ENCODE data around the gene RAB3IL1. TPM values are rescaled to one million over a fixed set of nuclear protein-coding genes. Genes with fewer than 3 reads are reported as not detected.

The RAB3IL1 gene
- total and polyA plus RNA-seq, 9 of the 15 experiments (the other 6 are each of a cell fraction or from before 2014, with no cell fraction given), result 0.15 to 42.6 (median 15.5) TPM

DNA sequence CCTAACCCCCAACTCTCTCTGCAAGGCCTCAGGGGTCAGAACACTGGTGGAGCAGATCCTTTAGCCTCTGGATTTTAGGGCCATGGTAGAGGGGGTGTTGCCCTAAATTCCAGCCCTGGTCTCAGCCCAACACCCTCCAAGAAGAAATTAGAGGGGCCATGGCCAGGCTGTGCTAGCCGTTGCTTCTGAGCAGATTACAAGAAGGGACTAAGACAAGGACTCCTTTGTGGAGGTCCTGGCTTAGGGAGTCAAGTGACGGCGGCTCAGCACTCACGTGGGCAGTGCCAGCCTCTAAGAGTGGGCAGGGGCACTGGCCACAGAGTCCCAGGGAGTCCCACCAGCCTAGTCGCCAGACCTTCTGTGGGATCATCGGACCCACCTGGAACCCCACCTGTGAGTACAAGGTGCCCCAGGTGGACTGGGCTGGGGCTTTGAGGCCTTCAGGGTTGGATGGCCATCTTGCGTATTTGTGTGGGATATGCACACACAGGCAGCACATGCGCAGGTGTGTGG is 32.7 kb upstream of the RAB3IL1 start, which contains the start of gene BEST1 (continued):
- TF ChIP-seq, protein P1, sequence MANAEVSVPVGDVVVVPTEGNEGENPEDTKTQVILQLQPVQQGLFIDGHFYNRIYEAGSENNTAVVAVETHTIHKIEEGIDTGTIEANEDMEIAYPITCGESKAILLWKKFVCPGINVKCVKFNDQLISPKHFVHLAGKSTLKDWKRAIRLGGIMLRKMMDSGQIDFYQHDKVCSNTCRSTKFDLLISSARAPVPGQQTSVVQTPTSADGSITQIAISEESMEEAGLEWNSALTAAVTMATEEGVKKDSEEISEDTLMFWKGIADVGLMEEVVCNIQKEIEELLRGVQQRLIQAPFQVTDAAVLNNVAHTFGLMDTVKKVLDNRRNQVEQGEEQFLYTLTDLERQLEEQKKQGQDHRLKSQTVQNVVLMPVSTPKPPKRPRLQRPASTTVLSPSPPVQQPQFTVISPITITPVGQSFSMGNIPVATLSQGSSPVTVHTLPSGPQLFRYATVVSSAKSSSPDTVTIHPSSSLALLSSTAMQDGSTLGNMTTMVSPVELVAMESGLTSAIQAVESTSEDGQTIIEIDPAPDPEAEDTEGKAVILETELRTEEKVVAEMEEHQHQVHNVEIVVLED (CRISPR knock-in tag; IDR thresholded peaks at IDR 0.05), result no peak
- TF ChIP-seq, protein P2, sequence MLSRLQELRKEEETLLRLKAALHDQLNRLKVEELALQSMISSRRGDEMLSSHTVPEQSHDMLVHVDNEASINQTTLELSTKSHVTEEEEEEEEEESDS (CRISPR knock-in tag; IDR thresholded peaks at IDR 0.05), result no peak
- TF ChIP-seq ZC3H8 (IDR thresholded peaks at IDR 0.05), result no peak
- TF ChIP-seq RFX7 (CRISPR knock-in tag; IDR thresholded peaks at IDR 0.05), result no peak
- no peak for TF ChIP-seq SAP30 (IDR thresholded peaks at IDR 0.05; ENCODE audit: borderline replicate concordance, insufficient read depth, low read depth, low read length, poor library complexity, severe bottlenecking)
- TF ChIP-seq ELF4 (CRISPR knock-in tag; IDR thresholded peaks at IDR 0.05), result no peak
- no peak for TF ChIP-seq ZBED1 (IDR thresholded peaks at IDR 0.05)
- no peak for TF ChIP-seq HDAC1 (IDR thresholded peaks at IDR 0.05)
- TF ChIP-seq, protein P3, sequence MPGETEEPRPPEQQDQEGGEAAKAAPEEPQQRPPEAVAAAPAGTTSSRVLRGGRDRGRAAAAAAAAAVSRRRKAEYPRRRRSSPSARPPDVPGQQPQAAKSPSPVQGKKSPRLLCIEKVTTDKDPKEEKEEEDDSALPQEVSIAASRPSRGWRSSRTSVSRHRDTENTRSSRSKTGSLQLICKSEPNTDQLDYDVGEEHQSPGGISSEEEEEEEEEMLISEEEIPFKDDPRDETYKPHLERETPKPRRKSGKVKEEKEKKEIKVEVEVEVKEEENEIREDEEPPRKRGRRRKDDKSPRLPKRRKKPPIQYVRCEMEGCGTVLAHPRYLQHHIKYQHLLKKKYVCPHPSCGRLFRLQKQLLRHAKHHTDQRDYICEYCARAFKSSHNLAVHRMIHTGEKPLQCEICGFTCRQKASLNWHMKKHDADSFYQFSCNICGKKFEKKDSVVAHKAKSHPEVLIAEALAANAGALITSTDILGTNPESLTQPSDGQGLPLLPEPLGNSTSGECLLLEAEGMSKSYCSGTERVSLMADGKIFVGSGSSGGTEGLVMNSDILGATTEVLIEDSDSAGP (CRISPR knock-in tag; IDR thresholded peaks at IDR 0.05), result no peak
- TF ChIP-seq NEUROD1 (IDR thresholded peaks at IDR 0.05; ENCODE audit: borderline replicate concordance, low read depth, low read length, partially characterized antibody), result no peak
- no peak; the same call in 1 of the 2 replicates for TF ChIP-seq ZNF583 (CRISPR knock-in tag; IDR thresholded peaks at IDR 0.05)
- TF ChIP-seq SRSF9 (IDR thresholded peaks at IDR 0.05; ENCODE audit: borderline replicate concordance, low read depth, low read length), result no peak
- TF ChIP-seq, protein P4, sequence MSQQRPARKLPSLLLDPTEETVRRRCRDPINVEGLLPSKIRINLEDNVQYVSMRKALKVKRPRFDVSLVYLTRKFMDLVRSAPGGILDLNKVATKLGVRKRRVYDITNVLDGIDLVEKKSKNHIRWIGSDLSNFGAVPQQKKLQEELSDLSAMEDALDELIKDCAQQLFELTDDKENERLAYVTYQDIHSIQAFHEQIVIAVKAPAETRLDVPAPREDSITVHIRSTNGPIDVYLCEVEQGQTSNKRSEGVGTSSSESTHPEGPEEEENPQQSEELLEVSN (IDR thresholded peaks at IDR 0.05; ENCODE audit: borderline replicate concordance in 1 of 2, extremely low read depth in 1 of 2, insufficient read depth in 1 of 2, insufficient read length in 1 of 2, low read depth in 1 of 2, low read length in 1 of 2, poor library complexity in 1 of 2, severe bottlenecking in 1 of 2), result no peak
- TF ChIP-seq PHF21A (IDR thresholded peaks at IDR 0.05; ENCODE audit: borderline replicate concordance, low read depth), result no peak
- no peak for TF ChIP-seq RBM14 (IDR thresholded peaks at IDR 0.05; ENCODE audit: borderline replicate concordance, insufficient read depth, low read depth, low read length)
- no peak for TF ChIP-seq DACH1 (IDR thresholded peaks at IDR 0.05; ENCODE audit: partially characterized antibody)
- no peak for TF ChIP-seq POLR3G (IDR thresholded peaks at IDR 0.05; ENCODE audit: extremely low read depth, insufficient read length, insufficient replicate concordance)
- TF ChIP-seq RB1 (IDR thresholded peaks at IDR 0.05; ENCODE audit: low read depth), result no peak
- TF ChIP-seq POLR2H (tag; IDR thresholded peaks at IDR 0.05; ENCODE audit: low read depth), result peak; percentile 76
- TF ChIP-seq, protein P5, sequence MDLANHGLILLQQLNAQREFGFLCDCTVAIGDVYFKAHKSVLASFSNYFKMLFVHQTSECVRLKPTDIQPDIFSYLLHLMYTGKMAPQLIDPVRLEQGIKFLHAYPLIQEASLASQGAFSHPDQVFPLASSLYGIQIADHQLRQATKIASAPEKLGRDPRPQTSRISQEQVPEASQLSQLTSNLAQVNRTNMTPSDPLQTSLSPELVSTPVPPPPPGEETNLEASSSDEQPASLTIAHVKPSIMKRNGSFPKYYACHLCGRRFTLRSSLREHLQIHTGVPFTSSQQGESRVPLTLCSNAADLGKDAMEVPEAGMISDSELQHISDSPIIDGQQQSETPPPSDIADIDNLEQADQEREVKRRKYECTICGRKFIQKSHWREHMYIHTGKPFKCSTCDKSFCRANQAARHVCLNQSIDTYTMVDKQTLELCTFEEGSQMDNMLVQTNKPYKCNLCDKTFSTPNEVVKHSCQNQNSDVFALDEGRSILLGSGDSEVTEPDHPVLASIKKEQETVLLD (IDR thresholded peaks at IDR 0.05), result no peak
- 0 out of 2 replicates have a peak, but pooled peaks have one; percentile 2 for TF ChIP-seq TAL1 (IDR thresholded peaks at IDR 0.05)
- peak; percentile 48; the same call in 1 of the 2 replicates for TF ChIP-seq ZFX (CRISPR knock-in tag; IDR thresholded peaks at IDR 0.05)
- no peak for TF ChIP-seq CSDE1 (IDR thresholded peaks at IDR 0.05)
- no peak for TF ChIP-seq SMAD1 (IDR thresholded peaks at IDR 0.05; ENCODE audit: low read depth, low read length, partially characterized antibody)
- no peak for TF ChIP-seq CTBP1 (IDR thresholded peaks at IDR 0.05; ENCODE audit: borderline replicate concordance)

Data from K562 (cell line).